NCI-H2196 treated with DMSO at 0.1 percent for 48 hours (cell line): ENCODE data around the gene C6orf132.
A peak's percentile ranks its signal among the peaks of the same experiment; 100 is the strongest.
"Not testable (repeated sequence)": the region's sequence is repeated elsewhere in the genome, so short reads cannot be mapped to it uniquely, and the experiment has no call there.

Source experiments
- DNase-seq: peaks from one replicate; lab custom pipeline; 2025; ENCODE audit not compliant: unreplicated experiment; lab: John Stamatoyannopoulos, UW

The C6orf132 gene

GRCh38 chr6:42142118-42142835 lies at the start of gene C6orf132:
TSS of gene C6orf132 (minus strand) at chr6:42142620. CDS start at chr6:42142444, 176 bp downstream.
- no peak for DNase-seq

GRCh38 chr6:42190554-42191183 lies 48.2 kb upstream of the C6orf132 start:
- no peak for DNase-seq

GRCh38 chr6:42188406-42188805 lies 46.0 kb upstream of the C6orf132 start:
- DNase-seq, result no peak

- DNase-seq, result no peak
Measured at GRCh38 chr6:42185597-42185996, 43.2 kb upstream of the C6orf132 start.

- DNase-seq, result no peak
Measured at GRCh38 chr6:42184475-42184874, 42.1 kb upstream of the C6orf132 start.

- DNase-seq, result no peak
Measured at GRCh38 chr6:42182101-42182500, 39.7 kb upstream of the C6orf132 start.

GRCh38 chr6:42179945-42180313 lies 37.5 kb upstream of the C6orf132 start:
- DNase-seq, result no peak

- no peak for DNase-seq
Measured at GRCh38 chr6:42179261-42179944, 37.0 kb upstream of the C6orf132 start.

- no peak for DNase-seq
Measured at GRCh38 chr6:42177514-42178364, 35.3 kb upstream of the C6orf132 start.

GRCh38 chr6:42176981-42177380 lies 34.6 kb upstream of the C6orf132 start:
- DNase-seq, result no peak

- no peak for DNase-seq
Measured at GRCh38 chr6:42175860-42176259, 33.4 kb upstream of the C6orf132 start.

- no peak for DNase-seq
Measured at GRCh38 chr6:42173101-42173500, 30.7 kb upstream of the C6orf132 start, which contains the start of gene GUCA1A. TSS of gene GUCA1A (plus strand) at chr6:42173364. CDS start at chr6:42173614, 250 bp downstream.

- DNase-seq, result no peak
Measured at GRCh38 chr6:42171813-42172581, 29.6 kb upstream of the C6orf132 start.

GRCh38 chr6:42169780-42170179 lies 27.4 kb upstream of the C6orf132 start:
- DNase-seq, result not testable (repeated sequence)

- DNase-seq, result no peak
Measured at GRCh38 chr6:42168650-42169049, 26.2 kb upstream of the C6orf132 start.

- peak; percentile 72 for DNase-seq
Measured at GRCh38 chr6:42166444-42167141, 24.2 kb upstream of the C6orf132 start.

- DNase-seq, result no peak
Measured at GRCh38 chr6:42165016-42165415, 22.6 kb upstream of the C6orf132 start.

GRCh38 chr6:42163981-42164380 lies 21.6 kb upstream of the C6orf132 start:
- no peak for DNase-seq

GRCh38 chr6:42162812-42163211 lies 20.4 kb upstream of the C6orf132 start:
- DNase-seq, result no peak

- no peak for DNase-seq
Measured at GRCh38 chr6:42162384-42162783, 20.0 kb upstream of the C6orf132 start.
